ENCODE data around the gene GAPDHS. TPM values are rescaled to one million over a fixed set of nuclear protein-coding genes. Genes with fewer than 3 reads are reported as not detected.

Gene GAPDHS
- total and polyA plus RNA-seq, 2 of the 13 experiments (the other 11 are each of a cell fraction or from before 2014, with no cell fraction given) = not detected

DNA sequence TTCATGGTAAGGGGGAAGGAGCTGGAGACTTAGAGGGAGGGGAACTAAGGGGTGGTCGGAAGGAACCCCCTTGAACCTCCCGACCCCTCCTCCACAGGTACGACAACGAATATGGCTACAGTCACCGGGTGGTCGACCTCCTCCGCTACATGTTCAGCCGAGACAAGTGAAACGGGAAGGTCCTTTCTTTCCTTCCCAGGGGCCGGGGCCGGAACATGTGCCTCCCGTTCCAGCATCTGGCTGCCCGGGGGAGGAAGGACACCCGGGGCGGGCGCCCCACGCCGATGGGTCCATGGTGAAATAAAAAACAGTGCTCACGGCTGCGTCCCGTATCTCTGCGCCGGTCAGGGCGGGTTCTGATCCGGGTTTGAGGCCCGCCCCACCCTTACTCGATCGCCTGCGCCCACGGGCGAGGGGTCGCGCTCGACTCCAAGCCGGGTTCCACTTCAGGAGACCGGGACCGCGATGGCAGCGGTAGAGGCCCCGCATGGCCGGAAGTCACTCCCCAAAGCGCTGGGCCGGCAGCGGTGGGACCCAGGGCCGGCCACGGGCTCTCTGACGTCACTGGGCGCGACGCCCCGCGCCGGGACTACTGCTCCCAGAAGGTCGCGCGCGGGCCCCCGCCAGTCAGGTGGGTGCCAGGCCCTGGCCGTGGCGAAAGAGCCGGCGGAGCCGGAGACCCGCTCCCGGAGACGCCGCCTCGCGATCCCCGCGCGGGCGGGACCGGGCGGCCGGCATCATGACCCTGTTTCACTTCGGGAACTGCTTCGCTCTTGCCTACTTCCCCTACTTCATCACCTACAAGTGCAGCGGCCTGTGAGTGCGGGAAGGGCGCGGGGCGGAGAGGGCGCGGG is 12.0 kb downstream of the GAPDHS start, which contains the start of gene TMEM147 (continued):
- TF ChIP-seq, protein P1, sequence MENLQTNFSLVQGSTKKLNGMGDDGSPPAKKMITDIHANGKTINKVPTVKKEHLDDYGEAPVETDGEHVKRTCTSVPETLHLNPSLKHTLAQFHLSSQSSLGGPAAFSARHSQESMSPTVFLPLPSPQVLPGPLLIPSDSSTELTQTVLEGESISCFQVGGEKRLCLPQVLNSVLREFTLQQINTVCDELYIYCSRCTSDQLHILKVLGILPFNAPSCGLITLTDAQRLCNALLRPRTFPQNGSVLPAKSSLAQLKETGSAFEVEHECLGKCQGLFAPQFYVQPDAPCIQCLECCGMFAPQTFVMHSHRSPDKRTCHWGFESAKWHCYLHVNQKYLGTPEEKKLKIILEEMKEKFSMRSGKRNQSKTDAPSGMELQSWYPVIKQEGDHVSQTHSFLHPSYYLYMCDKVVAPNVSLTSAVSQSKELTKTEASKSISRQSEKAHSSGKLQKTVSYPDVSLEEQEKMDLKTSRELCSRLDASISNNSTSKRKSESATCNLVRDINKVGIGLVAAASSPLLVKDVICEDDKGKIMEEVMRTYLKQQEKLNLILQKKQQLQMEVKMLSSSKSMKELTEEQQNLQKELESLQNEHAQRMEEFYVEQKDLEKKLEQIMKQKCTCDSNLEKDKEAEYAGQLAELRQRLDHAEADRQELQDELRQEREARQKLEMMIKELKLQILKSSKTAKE (CRISPR knock-in tag; IDR thresholded peaks at IDR 0.05; ENCODE audit: borderline replicate concordance) = no peak
- TF ChIP-seq, protein P2, sequence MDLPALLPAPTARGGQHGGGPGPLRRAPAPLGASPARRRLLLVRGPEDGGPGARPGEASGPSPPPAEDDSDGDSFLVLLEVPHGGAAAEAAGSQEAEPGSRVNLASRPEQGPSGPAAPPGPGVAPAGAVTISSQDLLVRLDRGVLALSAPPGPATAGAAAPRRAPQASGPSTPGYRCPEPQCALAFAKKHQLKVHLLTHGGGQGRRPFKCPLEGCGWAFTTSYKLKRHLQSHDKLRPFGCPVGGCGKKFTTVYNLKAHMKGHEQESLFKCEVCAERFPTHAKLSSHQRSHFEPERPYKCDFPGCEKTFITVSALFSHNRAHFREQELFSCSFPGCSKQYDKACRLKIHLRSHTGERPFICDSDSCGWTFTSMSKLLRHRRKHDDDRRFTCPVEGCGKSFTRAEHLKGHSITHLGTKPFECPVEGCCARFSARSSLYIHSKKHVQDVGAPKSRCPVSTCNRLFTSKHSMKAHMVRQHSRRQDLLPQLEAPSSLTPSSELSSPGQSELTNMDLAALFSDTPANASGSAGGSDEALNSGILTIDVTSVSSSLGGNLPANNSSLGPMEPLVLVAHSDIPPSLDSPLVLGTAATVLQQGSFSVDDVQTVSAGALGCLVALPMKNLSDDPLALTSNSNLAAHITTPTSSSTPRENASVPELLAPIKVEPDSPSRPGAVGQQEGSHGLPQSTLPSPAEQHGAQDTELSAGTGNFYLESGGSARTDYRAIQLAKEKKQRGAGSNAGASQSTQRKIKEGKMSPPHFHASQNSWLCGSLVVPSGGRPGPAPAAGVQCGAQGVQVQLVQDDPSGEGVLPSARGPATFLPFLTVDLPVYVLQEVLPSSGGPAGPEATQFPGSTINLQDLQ (CRISPR knock-in tag; IDR thresholded peaks at IDR 0.05) = peak; percentile 52; the same call in 1 of the 2 replicates
- TF ChIP-seq SALL2 (CRISPR knock-in tag; IDR thresholded peaks at IDR 0.05) (peak; percentile 76; the same call in 1 of the 2 replicates), ELF3 (CRISPR knock-in tag; IDR thresholded peaks at IDR 0.05) (peak; percentile 52), SIX4 (CRISPR knock-in tag; IDR thresholded peaks at IDR 0.05) (no peak), CC2D1A (CRISPR knock-in tag; IDR thresholded peaks at IDR 0.05) (peak; percentile 31; the same call in 1 of the 2 replicates), ZNF709 (CRISPR knock-in tag; IDR thresholded peaks at IDR 0.05) (peak; percentile 94), SETDB1 (CRISPR knock-in tag; IDR thresholded peaks at IDR 0.05; ENCODE audit: borderline replicate concordance) (no peak), KLF13 (CRISPR knock-in tag; IDR thresholded peaks at IDR 0.05) (no peak), SCMH1 (CRISPR knock-in tag; IDR thresholded peaks at IDR 0.05; ENCODE audit: borderline replicate concordance) (no peak), ZNF17 (CRISPR knock-in tag; IDR thresholded peaks at IDR 0.05) (no peak), SMAD3 (CRISPR knock-in tag; IDR thresholded peaks at IDR 0.05) (peak; percentile 49; the same call in 1 of the 2 replicates), GATA4 (IDR thresholded peaks at IDR 0.05; ENCODE audit: borderline replicate concordance, low read depth) (peak; percentile 22; the same call in 1 of the 2 replicates), ZNF234 (CRISPR knock-in tag; conservative IDR thresholded peaks at IDR 0.05) (no peak; the same call in 1 of the 2 replicates), ZBTB1 (CRISPR knock-in tag; IDR thresholded peaks at IDR 0.05; ENCODE audit: borderline replicate concordance) (no peak)
- TF ChIP-seq, protein P3, sequence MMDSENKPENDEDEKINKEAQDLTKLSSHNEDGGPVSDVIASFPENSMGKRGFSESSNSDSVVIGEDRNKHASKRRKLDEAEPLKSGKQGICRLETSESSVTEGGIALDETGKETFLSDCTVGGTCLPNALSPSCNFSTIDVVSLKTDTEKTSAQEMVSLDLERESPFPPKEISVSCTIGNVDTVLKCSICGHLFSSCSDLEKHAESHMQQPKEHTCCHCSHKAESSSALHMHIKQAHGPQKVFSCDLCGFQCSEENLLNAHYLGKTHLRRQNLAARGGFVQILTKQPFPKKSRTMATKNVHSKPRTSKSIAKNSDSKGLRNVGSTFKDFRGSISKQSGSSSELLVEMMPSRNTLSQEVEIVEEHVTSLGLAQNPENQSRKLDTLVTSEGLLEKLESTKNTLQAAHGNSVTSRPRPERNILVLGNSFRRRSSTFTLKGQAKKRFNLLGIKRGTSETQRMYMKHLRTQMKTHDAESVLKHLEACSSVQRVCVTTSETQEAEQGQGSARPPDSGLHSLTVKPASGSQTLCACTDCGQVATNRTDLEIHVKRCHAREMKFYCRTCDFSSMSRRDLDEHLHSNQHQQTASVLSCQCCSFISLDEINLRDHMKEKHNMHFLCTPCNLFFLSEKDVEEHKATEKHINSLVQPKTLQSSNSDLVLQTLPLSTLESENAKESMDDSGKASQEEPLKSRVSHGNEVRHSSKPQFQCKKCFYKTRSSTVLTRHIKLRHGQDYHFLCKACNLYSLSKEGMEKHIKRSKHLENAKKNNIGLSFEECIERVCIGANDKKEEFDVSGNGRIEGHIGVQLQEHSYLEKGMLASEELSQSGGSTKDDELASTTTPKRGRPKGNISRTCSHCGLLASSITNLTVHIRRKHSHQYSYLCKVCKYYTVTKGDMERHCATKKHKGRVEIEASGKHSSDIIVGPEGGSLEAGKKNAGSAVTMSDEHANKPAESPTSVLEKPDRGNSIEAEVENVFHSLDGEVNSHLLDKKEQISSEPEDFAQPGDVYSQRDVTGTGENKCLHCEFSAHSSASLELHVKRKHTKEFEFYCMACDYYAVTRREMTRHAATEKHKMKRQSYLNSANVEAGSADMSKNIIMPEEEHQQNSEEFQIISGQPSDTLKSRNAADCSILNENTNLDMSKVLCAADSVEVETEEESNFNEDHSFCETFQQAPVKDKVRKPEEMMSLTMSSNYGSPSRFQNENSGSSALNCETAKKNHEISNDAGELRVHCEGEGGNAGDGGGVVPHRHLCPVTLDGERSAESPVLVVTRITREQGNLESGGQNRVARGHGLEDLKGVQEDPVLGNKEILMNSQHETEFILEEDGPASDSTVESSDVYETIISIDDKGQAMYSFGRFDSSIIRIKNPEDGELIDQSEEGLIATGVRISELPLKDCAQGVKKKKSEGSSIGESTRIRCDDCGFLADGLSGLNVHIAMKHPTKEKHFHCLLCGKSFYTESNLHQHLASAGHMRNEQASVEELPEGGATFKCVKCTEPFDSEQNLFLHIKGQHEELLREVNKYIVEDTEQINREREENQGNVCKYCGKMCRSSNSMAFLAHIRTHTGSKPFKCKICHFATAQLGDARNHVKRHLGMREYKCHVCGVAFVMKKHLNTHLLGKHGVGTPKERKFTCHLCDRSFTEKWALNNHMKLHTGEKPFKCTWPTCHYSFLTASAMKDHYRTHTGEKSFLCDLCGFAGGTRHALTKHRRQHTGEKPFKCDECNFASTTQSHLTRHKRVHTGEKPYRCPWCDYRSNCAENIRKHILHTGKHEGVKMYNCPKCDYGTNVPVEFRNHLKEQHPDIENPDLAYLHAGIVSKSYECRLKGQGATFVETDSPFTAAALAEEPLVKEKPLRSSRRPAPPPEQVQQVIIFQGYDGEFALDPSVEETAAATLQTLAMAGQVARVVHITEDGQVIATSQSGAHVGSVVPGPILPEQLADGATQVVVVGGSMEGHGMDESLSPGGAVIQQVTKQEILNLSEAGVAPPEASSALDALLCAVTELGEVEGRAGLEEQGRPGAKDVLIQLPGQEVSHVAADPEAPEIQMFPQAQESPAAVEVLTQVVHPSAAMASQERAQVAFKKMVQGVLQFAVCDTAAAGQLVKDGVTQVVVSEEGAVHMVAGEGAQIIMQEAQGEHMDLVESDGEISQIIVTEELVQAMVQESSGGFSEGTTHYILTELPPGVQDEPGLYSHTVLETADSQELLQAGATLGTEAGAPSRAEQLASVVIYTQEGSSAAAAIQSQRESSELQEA (CRISPR knock-in tag; IDR thresholded peaks at IDR 0.05; ENCODE audit: not compliant biosample characterization) = peak; percentile 54
